ENCODE results near the gene NSMF.
"Not testable (repeated sequence)": the region's sequence is repeated elsewhere in the genome, so short reads cannot be mapped to it uniquely, and the experiment has no call there.

NSMF gene

GRCh38 chr9:137475666-137476065, 16.5 kb upstream of the NSMF start:
- DNase-seq (no peak), ATAC-seq (no peak)

DNA sequence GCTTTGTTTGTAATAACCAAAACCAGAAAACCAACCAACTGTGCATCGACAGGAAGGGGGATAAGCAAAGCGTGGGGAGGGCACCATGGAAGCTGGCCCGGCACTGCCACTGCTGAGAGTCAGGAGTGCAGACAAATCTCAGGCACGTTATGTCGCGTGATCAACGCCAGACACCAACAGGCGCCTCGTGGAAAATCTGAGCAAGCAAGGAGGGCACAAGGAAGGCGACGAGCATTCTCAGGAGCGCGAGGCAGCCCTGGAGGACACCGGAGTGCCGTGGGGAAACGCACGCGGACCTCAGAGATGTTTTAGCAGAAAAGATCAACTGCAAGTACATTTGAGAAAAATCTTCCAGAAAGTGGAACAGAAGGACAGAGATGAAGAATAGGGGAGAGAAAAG, 15.1 kb upstream of the NSMF start:
- DNase-seq (no peak), ATAC-seq (no peak)

- peak; percentile 47 for DNase-seq
- ATAC-seq = peak; percentile 88
Observed at GRCh38 chr9:137470785-137471184, 11.7 kb upstream of the NSMF start.

- DNase-seq (no peak), ATAC-seq (no peak)
Observed at GRCh38 chr9:137467896-137468295, 8.8 kb upstream of the NSMF start.

- DNase-seq (no peak), ATAC-seq (no peak)
Observed at GRCh38 chr9:137467161-137467581, 8.0 kb upstream of the NSMF start.

DNA sequence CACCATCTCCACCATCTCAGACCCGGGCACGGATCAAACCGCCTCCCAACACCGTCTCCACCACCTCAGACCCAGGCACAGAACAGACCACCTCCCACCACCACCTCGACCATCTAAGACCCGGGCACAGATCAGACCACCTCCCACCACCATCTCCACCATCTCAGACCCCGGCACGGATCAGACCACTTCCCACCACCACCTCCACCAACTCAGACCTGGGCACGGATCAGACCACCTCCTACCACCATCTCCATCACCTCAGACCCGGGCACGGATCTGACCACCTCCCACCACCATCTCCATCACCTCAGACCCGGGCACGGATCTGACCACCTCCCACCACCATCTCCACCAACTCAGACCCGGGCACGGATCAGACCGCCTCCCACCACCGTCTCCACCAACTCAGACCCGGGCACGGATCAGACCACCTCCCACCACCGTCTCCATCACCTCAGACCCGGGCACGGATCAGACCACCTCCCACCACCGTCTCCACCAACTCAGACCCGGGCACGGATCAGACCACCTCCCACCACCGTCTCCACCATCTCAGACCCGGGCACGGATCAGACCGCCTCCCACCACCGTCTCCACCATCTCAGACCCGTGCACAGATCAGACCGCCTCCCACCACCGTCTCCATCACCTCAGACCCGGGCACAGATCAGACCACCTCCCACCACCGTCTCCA, 7.4 kb upstream of the NSMF start:
- ATAC-seq, DNase-seq: not testable (repeated sequence)

- DNase-seq (no peak), ATAC-seq (no peak)
Observed at GRCh38 chr9:137465720-137466388, 6.7 kb upstream of the NSMF start.

GRCh38 chr9:137465000-137465719, 6.0 kb upstream of the NSMF start:
- DNase-seq (no peak), ATAC-seq (no peak)

GRCh38 chr9:137464291-137464999, 5.3 kb upstream of the NSMF start:
- no peak for DNase-seq
- ATAC-seq = no peak

DNA sequence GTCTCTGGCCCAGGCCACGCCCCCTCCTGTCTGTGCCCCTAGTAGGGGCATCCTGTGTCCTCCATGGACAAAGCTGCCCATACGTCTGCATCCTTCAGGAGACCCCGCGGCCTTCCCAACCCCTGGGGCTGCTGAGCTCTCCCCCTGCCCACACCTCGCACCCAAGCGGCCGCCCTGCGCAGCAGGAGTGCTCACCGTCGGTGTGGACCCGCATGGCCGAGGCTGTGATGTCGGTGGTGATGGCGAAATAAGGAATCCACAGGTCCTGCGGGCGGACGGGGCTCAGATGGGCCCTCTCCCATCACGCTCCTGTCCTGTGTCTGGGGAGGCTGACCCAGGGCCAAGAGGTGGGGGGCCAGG, 4.8 kb upstream of the NSMF start:
- no peak for DNase-seq
- ATAC-seq = no peak

DNA sequence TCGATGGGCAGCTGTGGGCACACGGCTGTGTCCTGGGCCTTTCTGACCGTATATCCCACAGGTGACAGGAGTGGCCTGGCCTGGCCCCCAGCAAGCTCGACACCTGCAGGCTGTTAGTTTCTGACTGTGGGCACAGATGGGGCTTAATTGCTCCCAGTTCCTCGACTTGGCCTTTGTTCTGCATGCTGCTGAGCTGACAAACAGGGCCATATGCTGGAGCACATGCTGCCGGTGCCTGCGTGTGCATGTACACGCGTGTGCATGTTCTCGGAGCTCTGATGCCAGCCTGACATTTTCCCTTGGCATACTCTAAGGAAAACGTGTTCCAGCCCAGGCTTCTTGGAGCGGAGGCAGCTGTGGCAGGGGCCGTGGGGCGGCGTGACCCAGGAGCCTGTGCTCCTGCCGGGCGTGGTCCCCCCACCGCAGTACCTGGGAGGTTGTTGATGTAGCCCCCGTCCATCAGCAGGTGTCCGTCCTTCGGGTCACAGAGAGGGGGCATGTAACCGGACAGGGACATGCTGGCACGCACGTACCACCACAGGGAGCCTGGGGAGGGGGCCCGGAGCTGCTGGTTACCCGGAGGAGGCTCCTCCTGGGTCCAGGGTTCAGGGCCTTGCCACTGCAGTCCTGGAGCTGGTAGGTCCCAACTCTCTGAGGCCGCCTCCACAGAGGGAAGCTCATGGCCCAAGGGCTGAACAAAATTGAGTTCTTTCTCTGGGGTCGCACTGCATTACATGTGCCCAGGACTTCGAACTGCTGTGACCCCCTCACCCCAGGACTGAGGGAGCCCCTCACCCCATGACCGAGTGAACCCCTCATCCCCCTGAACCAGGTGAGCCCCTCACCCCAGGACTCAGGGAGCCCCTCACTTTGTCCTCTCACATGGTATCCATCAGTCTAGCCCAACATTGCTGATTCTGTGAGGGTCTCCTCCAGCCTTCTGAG, 4.1 kb upstream of the NSMF start:
- DNase-seq = no peak
- ATAC-seq = no peak

DNA sequence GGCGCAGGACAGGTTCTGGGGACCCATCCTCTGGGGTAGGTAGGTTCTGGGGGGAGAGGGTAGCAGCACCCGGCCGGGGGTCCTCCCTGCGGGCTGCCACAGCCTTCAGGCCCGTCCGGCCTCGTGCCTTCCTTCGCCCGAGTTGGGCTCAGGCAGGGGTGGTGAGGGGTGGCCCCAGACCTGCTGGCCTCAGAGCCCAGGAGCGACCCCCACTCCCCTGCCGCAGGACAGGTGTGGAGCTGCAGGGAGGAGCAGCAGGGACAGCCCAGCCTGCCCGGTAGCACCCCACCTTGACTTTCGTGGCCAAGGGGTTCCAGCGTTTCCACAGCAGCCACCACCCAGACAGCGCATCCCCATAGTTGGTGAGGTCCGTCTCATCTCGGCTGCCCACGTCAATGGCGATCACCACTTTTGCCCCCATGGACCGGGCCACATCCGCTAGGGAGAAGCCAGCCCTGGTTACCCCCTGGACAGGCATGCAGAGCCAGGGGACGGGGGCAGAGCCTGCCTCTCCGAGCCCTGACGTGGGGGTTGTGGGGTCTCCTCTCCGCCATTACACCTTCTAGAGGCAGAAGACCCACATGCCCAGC, 3.4 kb upstream of the NSMF start:
- no peak for ATAC-seq
- DNase-seq = no peak

GRCh38 chr9:137461663-137462395, 2.7 kb upstream of the NSMF start:
- peak; percentile 92 for DNase-seq
- ATAC-seq = peak; percentile 79

- no peak for ATAC-seq
- DNase-seq = no peak
Observed at GRCh38 chr9:137461316-137461662, 2.2 kb upstream of the NSMF start.

DNA sequence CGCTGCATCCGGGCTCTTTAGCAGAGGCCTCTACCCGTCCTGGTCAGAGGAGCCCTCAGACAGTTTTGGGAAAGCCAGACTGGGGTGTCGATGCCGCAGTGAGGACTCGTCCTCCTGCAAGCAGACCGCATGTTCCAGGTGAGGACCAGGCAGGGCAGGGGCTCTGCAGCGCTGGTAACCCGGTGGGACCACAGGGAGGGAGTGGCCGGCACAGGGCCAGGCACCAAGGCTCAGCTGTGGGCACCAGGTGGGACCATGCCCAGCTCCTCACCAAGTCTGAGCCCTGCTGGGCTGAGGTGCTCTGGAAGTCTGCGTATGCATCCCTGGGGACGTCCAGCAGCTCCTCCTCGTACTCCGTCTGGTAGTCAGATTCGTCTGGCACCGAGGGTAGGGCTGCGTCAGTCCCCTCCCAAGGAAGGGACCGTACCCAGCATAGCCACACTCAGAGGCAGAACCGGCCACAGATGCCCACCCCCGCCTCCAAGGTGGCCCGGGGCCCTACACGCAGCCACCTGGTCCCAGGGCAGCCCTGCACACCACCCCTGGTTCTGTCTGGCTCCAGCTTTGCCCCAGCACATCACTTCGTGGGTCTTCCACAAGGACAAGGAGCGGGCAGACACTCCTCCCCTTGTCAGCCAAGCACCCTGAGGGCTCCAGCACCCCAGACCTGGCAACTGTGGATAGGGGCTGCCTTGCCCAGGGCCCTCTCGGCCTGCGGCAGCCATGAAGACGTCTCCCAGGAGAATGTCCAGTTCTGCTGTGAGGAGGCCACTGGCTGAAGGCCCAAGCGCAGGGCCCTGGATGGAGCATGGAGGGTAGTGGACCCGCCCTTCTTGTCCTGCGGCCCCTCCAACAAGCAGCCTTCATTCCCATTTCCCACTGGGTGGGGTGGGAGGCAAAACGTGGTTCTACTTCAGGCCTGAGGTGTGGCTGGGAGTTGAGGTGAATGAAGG, 1.5 kb upstream of the NSMF start:
- no peak for ATAC-seq
- no peak for DNase-seq

- ATAC-seq = no peak
- DNase-seq = peak; percentile 26
Observed at GRCh38 chr9:137459601-137460362, 648 bp upstream of the NSMF start.

DNA sequence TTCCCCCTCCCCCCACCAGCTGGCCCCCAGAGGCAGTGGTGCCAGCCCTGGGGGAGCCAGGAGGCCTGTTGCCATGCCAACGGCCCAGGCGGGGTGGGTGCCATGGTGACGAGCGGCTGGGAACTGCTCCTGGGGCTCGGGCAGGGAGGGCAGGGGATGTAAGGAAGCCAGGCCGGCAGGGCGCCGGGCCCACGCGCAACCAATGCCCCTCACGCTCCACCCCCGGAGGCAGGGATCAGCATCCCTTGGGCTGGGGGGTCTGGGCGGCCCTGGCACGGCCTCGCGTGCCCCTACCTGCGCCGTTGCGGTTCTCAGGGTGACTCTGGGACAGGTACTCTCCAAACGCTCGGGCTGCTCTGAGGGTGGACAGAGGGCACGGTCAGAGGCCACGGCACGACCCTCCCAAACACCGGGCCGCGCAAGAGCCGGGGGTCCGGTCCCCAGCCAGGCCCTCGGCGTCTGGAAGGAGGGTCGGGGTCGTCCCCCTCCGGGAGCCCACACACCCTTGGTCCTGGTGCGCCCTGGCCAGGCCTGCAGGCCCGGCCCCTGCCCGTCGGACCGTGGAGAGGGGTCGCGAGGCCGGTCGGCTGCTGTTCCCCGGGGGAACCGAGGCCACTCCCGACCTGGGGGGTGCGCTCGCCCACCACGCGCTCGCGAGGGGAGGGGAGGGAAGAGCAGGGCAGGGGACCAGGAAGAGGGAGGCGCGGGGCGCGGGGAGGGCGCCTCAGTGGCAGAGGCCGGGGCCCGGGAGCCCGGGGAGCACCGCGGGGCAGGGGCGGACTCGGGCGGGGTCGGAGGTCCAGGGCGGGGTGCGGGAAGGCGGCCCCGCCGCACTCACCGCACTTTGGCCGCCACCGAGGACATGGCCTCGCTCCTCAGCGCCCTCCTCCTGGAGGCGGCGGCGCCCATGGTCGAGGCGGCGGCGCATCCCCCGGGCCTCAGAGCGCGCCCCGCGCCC, 661 bp downstream of the NSMF start:
- DNase-seq = peak; percentile 32
- peak; percentile 0 for ATAC-seq
